Globus pallidus (tissue), 1 donor: Measurements from ENCODE around the gene ZNF575.
"Not testable (repeated sequence)": the region's sequence is repeated elsewhere in the genome, so short reads cannot be mapped to it uniquely, and the experiment has no call there.

Experiments
- DNase-seq: peaks from one replicate; pipeline ENCODE4 v3.0.0-alpha.2; 2015; ENCODE audit warnings: low spot score

The ZNF575 gene

DNA sequence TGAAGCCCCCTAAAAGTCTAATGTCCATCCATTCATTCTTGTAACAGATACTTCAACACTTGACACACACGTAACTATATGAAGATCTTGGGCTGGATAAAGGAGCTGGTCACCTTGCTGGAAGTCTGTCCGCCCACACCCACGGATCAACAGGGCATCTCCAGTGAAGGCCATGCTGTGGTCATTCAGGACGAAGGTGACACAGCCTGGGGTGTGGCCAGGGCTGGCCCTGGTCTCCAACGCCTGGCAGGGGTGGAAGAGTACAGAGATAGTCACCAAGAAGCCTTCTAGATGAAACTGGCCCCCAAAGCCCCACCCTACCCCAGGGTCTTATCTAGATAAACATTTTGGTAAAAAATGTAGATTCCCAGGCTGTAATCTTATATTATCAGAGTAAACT lies 21.7 kb upstream of the ZNF575 start:
- no peak for DNase-seq

GRCh38 chr19:43512399-43512798 lies 20.6 kb upstream of the ZNF575 start:
- DNase-seq = not testable (repeated sequence)

DNA sequence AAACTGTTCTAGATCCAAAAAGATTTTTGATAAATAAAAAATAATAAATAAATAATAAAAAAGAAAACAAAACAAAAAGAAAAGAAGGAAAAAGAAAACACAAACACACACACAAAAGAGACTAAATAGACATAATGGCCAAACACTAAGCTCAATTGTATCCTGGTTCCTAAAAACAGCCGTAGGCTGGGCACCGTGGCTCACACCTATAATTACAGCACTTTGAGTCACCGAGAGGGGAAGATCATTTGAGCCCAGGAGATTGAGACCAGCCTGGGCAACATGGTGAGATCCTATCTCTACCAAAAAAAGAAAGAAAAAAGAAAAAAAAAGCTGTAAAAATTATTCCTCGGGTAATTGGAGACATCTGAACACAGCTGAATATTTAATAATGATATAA lies 14.9 kb upstream of the ZNF575 start:
- no peak for DNase-seq

DNA sequence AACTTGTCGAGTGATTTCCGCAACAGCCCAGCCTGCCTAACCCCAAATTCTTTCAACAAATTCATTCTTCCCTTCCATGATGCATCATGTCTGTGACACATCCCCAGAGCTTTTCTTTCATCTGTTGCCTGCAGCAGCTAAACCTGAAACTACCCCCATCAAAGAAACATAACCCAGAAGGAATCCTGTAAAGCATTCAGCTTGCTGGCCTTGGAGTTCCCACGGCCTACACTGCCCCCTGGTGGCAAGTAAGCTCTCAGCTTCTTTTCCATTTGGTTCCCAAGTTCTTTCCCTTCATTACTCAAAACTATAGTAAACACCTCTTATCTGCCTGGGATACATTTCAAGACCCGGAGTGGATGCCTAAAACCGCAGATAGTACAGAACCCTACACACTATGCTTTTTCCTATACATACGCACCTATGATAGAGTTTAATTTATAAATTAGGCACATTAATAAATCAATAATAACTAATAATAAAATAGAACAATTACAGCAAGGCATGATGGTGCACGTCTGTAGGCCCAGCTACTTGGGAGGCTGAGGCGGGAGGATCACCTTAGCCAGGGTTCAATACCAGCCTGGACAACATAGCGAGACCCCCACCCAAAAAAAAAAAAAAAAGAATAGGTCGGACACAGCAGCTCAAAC lies 13.4 kb upstream of the ZNF575 start:
- DNase-seq = peak; percentile 76

- DNase-seq = no peak
Observed at GRCh38 chr19:43522929-43523328, 10.1 kb upstream of the ZNF575 start.

DNA sequence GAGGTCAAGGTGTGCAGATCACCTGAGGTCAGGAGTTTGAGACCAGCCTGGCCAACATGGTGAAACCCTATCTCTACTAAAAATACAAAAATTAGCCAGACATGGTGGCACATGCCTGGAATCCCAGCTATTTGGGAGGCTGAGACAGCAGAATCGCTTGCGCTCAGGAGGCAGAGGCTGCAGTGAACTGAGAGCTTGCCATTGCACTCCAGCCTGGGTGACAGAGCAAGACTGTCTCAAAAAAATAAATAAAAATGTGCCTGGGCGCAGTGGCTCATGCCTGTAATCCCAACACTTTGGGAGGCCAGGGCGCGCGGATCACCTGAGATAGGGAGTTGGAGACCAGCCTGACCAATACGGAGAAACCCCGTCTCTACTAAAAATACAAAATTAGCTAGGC lies 9.3 kb upstream of the ZNF575 start:
- DNase-seq = not testable (repeated sequence)

DNA sequence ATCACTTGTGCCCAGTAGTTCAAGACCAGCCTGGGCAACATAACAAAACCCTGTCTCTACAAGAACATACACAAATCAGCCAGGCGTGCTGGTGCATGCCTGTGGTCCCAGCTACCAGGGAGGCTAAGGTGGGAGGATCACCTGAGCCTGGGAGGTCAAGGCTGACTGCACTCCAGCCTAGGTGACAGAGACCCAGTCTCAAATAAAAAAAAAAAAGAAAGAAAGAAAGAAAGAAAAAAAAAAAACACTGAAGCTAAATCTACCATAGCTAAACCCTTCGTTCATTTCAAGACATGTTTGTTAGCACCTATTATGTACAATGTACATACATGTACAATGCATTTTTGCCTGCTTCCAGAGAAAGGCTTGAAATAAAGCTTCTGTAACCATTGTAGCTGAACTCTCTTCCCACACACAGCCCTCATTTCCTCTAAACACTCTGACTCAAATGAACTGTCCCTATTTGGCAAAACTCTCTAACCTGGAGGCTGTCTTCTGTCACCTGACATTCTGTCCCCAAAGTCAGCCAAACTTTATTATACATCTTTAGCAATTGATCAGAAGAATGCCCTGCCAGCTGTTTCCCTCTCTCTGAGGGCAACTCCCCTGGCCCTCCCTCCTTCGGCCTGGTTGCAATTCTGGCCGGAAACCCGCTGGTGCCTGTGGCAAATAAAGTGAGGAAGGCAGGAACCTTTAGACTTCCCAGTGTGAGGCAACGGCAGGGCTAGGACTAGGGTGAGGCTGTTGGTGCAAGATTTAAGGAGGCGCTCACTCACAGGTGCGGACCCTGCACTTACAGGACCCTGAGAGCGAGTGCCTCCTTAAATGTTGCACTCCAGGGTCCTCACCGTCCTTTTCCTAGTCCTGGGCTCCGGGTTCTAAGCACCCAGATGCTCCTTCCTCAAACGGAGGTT lies 7.8 kb upstream of the ZNF575 start:
- peak; percentile 31 for DNase-seq

DNA sequence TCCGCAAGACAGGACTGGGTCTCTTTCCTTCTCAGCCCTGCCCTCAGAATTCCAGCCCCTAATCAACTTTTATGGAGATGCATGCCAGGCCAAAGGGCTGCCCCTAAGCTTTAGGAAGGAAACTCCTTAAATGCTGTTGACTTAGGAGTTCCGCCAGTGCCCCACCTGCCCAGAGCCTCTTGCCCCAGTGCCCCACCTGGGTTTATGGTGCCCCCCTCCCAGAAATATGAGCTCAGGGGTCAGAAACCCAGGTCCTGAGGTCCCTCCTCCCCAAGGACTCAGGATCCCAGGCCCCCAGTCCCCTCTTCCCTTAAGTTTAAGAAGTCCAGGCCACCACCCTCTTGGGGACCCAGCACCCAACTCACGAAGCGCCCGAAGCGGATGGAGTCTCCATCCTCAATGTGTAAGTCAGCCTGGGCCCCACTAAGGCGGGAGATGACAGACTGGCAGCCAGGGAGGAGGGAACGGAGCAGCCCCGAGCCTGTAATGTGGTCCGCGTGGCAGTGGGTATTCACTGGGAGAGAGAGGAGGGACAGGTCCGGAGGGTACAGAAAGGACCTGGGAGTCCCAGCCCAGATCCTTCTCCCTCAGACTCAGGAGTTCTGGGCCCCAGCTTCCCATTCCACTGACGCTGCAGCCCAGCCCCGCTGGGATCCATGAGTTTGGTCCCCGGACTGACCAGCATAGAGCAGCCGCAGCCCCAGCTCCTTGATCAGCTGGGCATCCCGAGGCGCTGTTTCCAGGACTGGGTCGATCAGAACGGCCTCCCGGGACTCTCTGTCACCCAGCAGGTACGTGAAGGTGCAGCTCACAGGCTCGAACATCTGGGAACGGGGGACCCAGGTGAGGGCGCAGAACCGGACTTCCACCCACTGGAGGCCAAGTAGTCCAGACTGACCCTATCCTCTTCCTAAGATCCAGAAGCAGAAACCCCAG lies 6.9 kb upstream of the ZNF575 start:
- no peak for DNase-seq

- DNase-seq = peak; percentile 73
Observed at GRCh38 chr19:43526884-43527859, 5.8 kb upstream of the ZNF575 start, which contains the start of gene ETHE1. Gene ETHE1 (minus strand): TSS chr19:43527201. CDS start chr19:43527177, 24 bp downstream.

- no peak for DNase-seq
Observed at GRCh38 chr19:43527860-43528622, 4.9 kb upstream of the ZNF575 start.

DNA sequence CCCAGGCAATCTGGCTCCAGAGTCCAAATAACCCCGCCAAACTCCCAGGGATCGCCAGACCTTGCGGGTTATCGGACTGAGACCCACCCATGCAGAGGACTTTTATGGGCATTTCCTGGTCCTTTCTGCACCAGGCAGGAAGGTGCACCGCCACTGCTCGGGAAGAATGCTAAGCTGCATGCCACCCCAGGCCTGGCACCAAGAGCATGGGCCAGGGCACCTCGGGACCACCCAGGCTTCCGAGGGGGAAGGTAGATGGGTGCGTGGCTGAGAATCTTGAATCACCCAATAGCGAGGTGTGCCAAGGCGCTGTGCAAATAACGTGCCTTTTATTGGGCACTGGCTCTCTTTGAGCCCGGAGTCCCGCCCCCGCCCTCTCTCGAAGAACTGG lies 422 bp upstream of the ZNF575 start:
- no peak for DNase-seq

DNA sequence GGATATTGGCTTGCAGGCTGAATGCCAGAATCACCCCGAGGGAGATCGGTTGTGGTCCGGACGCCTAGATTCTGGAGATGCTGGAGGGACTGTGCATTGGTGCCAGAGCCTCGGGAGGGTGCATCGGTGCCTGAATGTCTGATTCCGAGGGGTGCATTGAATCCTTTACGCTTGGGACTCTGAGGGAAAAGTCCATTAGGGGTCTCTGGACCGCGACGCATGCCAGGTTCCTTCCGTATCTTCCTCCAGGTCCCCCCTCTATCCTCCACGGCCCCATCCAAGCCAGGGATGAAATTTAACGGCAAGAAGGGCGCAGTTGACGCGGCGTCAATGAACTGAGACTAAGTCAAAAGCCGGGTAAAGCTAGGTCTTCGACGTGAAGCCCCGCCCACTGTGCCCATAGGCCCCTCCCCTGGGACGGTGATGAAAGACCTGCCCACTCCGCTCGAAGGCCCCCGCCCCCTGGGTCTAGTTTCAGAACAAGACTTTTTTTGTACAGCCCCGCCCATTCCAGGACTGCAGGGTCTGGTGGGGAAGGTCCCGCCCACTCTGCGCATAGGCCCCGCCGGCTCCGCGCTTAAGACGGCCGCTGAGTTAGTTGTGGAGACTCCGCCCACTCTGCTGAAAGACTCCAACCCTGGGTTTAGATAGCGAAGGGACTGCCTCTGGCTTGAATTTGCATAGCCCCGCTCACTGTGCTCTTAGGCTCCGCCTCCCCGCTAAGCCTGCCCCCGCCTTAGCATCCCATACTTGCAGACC lies 737 bp downstream of the ZNF575 start:
- peak; percentile 95 for DNase-seq

- no peak for DNase-seq
Observed at GRCh38 chr19:43534305-43534815, 1.4 kb downstream of the ZNF575 start.

DNA sequence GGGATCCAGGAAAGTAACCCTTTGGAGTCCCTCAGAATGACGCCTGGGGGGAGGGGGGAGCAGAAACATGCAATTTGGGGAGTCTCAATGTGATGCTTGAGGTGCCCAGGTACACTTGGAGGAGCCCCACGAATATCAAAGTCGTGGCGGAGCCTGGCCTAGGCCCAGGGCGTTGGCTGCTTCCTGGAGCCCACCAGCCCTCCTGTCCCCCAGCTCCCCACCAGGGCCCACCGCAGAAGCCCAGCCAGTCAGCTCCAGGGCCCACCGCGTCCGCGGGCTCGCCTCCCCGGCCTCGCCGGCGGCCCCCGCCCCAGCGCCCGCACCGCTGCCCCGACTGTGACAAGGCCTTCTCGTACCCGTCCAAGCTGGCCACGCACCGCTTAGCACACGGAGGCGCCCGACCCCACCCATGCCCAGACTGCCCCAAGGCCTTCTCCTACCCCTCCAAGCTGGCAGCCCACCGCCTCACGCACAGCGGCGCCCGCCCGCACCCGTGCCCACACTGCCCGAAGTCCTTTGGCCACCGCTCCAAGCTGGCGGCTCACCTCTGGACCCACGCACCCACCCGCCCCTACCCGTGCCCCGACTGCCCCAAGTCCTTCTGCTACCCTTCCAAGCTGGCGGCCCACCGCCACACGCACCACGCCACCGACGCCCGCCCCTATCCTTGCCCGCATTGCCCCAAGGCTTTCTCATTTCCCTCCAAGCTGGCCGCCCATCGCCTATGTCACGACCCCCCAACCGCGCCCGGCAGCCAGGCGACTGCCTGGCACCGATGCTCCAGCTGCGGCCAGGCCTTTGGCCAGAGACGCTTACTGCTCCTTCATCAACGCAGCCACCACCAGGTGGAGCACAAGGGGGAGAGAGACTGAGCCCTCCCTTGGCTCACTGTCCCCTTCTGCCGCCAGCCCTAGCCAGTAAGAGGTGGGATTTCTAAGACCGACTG lies 2.1 kb downstream of the ZNF575 start:
- peak; percentile 66 for DNase-seq

- DNase-seq = no peak
Observed at GRCh38 chr19:43538922-43539321, 5.9 kb downstream of the ZNF575 start.

GRCh38 chr19:43540381-43540780 lies 7.4 kb downstream of the ZNF575 start:
- no peak for DNase-seq

DNA sequence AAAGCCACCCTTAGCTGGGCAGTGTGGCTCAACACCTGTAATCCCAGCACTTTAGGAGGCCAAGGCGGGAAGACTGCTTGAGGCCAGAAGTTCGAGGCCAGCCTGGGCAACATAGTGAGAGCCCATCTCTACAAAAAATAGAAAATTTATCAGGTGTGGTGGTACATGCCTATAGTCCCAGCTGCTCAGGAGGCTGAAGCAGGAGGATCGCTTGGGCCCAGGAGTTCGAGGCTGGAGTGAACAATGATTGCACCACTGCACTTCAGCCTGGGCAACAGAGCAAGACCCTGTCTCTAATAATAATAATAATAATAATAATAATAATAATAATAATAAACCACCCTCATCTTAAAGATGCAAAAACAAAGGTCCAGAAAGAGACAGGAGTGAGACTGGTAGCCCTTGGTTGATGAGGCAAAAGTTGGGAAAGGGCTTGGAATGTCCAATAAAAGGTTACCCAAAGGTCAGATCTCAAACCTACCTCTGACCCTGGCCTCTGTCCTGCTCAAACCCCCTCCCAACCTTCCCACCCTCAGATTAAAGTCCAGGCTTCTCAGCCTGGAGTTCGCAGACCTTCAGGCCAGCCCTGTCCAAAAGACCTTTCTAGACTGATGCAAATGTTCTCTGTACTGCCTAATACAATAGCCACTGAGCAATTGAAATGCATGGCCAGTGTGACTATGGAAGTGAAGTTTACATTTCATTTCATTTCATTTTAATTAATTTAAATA lies 9.1 kb downstream of the ZNF575 start:
- no peak for DNase-seq
